Liver (tissue), 9 donors: ENCODE results near the gene ECM2. TPM values are rescaled to one million over a fixed set of nuclear protein-coding genes. Genes with fewer than 3 reads are reported as not detected.

Experiments used
- DNase-seq: peaks from one replicate; pipeline ENCODE4 v3.0.0-alpha.2; 2017; ENCODE audit warnings: low spot score
- H3K27ac ChIP-seq, 2 donors: one replicate each; pipeline ENCODE4 v1.7.0; 2013; ENCODE audit warnings: inconsistent platforms in 2 of 2, low read length in 2 of 2, control low read depth in 1 of 2, low read depth in 1 of 2, mild to moderate bottlenecking in 1 of 2
- H3K27me3 ChIP-seq, 4 donors: one replicate each; pipeline versions ENCODE4 v1.6.1 to v1.7.0; 2013; ENCODE audit warnings: low read length in 3 of 4, inconsistent platforms in 1 of 4, mild to moderate bottlenecking in 1 of 4, moderate library complexity in 1 of 4; ENCODE audit not compliant: control insufficient read depth in 4 of 4, insufficient read depth in 4 of 4
- H3K36me3 ChIP-seq, 4 donors: one replicate each; pipeline versions ENCODE4 v1.6.1 to v1.7.0; 2013; ENCODE audit warnings: low read length in 3 of 4, mild to moderate bottlenecking in 3 of 4, low read depth in 1 of 4, moderate library complexity in 1 of 4; ENCODE audit not compliant: control insufficient read depth in 4 of 4, insufficient read depth in 3 of 4
- H3K4me1 ChIP-seq, 4 donors: one replicate each; pipeline versions ENCODE4 v1.6.1 to v1.7.0; 2013; ENCODE audit warnings: low read length in 3 of 4, mild to moderate bottlenecking in 3 of 4, moderate library complexity in 1 of 4; ENCODE audit not compliant: control insufficient read depth in 4 of 4, insufficient read depth in 4 of 4
- H3K4me3 ChIP-seq, 3 donors: one replicate each; pipeline versions ENCODE4 v1.6.1 to v1.7.0; 2013; ENCODE audit warnings: low read length in 3 of 3, control low read depth in 1 of 3, low read depth in 1 of 3, mild to moderate bottlenecking in 1 of 3
- H3K9ac ChIP-seq, 2 donors: one replicate each; pipeline ENCODE4 v1.7.0; 2013; ENCODE audit warnings: low read length in 2 of 2, mild to moderate bottlenecking in 2 of 2, moderate library complexity in 2 of 2, control low read depth in 1 of 2, low read depth in 1 of 2
- H3K9me3 ChIP-seq, 4 donors: one replicate each; pipeline versions ENCODE4 v1.6.1 to v1.7.0; 2013; ENCODE audit warnings: low read length in 3 of 4; ENCODE audit not compliant: control insufficient read depth in 4 of 4
- EGR1 ChIP-seq, 2 donors: IDR thresholded peaks; 2 replicates each; pipeline ENCODE4 v1.6.1; 2016 to 2018; ENCODE audit warnings: antibody characterized with exemption in 2 of 2, low read depth in 2 of 2
- FOXA1 ChIP-seq: IDR thresholded peaks from 2 replicates; pipeline ENCODE4 v1.6.1; 2016; ENCODE audit warnings: antibody characterized with exemption
- FOXA2 ChIP-seq: IDR thresholded peaks from 2 replicates; pipeline ENCODE4 v1.6.1; 2016; ENCODE audit warnings: antibody characterized with exemption
- GABPA ChIP-seq, 2 donors: IDR thresholded peaks in 1 of 2; conservative IDR thresholded peaks in 1 of 2; 2 replicates each; pipeline ENCODE4 v1.6.1; 2016; ENCODE audit warnings: antibody characterized with exemption in 2 of 2, mild to moderate bottlenecking in 1 of 2, moderate library complexity in 1 of 2
- HNF4A ChIP-seq, 2 donors: conservative IDR thresholded peaks; 2 replicates each; pipeline ENCODE4 v1.6.1; 2016; ENCODE audit warnings: antibody characterized with exemption in 2 of 2, mild to moderate bottlenecking in 2 of 2
- HNF4G ChIP-seq: IDR thresholded peaks from 2 replicates; pipeline ENCODE4 v1.6.1; 2016; ENCODE audit warnings: antibody characterized with exemption
- JUND ChIP-seq, 2 donors: IDR thresholded peaks; 2 replicates each; pipeline ENCODE4 v1.6.1; 2016; ENCODE audit warnings: antibody characterized with exemption in 2 of 2
- NR2F2 ChIP-seq: IDR thresholded peaks from 2 replicates; pipeline ENCODE4 v1.6.1; 2016; ENCODE audit warnings: antibody characterized with exemption
- RAD21 ChIP-seq, 2 donors: IDR thresholded peaks; 2 replicates each; pipeline ENCODE4 v1.6.1; 2016; ENCODE audit warnings: antibody characterized with exemption in 2 of 2, mild to moderate bottlenecking in 2 of 2
- RXRA ChIP-seq, 2 donors: IDR thresholded peaks; 2 replicates each; pipeline ENCODE4 v1.6.1; 2017 to 2018; ENCODE audit warnings: antibody characterized with exemption in 2 of 2, mild to moderate bottlenecking in 1 of 2
- SP1 ChIP-seq: IDR thresholded peaks from 2 replicates; pipeline ENCODE4 v1.6.1; 2018; ENCODE audit warnings: antibody characterized with exemption, mild to moderate bottlenecking
- TAF1 ChIP-seq: conservative IDR thresholded peaks from 2 replicates; pipeline ENCODE4 v1.6.1; 2016; ENCODE audit warnings: antibody characterized with exemption, mild to moderate bottlenecking
- YY1 ChIP-seq: IDR thresholded peaks from 2 replicates; pipeline ENCODE4 v1.6.1; 2016; ENCODE audit warnings: antibody characterized with exemption, mild to moderate bottlenecking
- WGBS: extraction: QIAGEN DNeasy Blood & Tissue Kit; methylation state at CpG from one replicate; pipeline ENCODE4 v1.1.7; 2013; 5-methylcytosine and 5-hydroxymethylcytosine counted together
- polyA plus RNA-seq, 2 donors: library from polyadenylated mRNA; stranded (reverse) in 1 of 2; unstranded in 1 of 2; fragments of 200-250 nt in 1 of 2; fragments of >200 nt in 1 of 2; fragmentation: Nextera tagmentation in 1 of 2; extraction: Ambion mirVana in 1 of 2; gene quantifications; one replicate each; pipeline versions ENCODE4 v1.2.1 to v1.2.3, GENCODE V29; 2013 to 2015
- total RNA-seq, 2 donors: library from RNA; depleted of rRNA; stranded (reverse); fragments of >200 nt; gene quantifications; one replicate each; pipeline ENCODE4 v1.2.3, GENCODE V29; 2014
- TF ChIP-seq, protein P1 (sequence below): IDR thresholded peaks from 2 replicates; pipeline ENCODE4 v1.6.1; 2016; ENCODE audit warnings: antibody characterized with exemption
- TF ChIP-seq, protein P2 (sequence below): IDR thresholded peaks from 2 replicates; pipeline ENCODE4 v1.6.1; 2016; ENCODE audit warnings: antibody characterized with exemption
- TF ChIP-seq, protein P3 (sequence below): IDR thresholded peaks from 2 replicates; pipeline ENCODE4 v1.6.1; 2016; ENCODE audit warnings: antibody characterized with exemption
- TF ChIP-seq, protein P4 (sequence below): fragments of 150-350 bp; IDR thresholded peaks from 2 replicates; pipeline ENCODE4 v1.5.1; 2017; ENCODE audit warnings: improper control_type of control experiment, low read depth, low read length; ENCODE audit not compliant: missing input control
- TF ChIP-seq, protein P5 (sequence below): IDR thresholded peaks from 2 replicates; pipeline ENCODE4 v1.6.1; 2016; ENCODE audit warnings: antibody characterized with exemption, mild to moderate bottlenecking
- donor health status: healthy.
- donor health status: healthy.
- donor health status: healthy.
- donor health status: healthy.
- donor health status: healthy.

Gene ECM2
- total and polyA plus RNA-seq, 4 donors = 11.6 to 42.0 (median 15.3) TPM

DNA sequence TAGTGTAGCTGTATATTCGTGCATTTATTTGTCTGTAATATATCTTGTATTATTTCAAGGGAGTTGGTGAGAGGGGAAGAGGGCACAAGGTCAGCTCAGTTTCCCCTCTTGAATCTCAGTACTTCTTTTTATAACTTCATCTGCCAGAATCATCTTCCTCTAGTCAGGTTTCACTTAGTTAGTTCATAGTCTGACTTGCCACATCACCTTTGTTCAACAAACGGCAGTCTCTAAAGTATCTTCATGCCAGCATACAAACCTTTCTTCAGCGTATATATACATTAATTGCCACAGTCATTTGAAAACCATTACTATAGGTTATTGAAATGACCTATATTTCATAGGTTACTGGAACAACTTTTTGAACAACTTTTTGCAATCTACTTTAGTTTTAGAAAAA lies 1.6 kb downstream of the ECM2 start:
- DNase-seq = no peak
- peak overlapping the region; percentile 70 to 81 for H3K27ac ChIP-seq
- H3K9ac ChIP-seq = peak overlapping the region in 1 of 2 donors; percentile 95
- H3K27me3 ChIP-seq = no peaks in the 10 kb centered on the region
- peaks cover 0 to 18% (median 8%) of the 10 kb centered on the region in 4 donors for H3K4me1 ChIP-seq
- H3K4me3 ChIP-seq = peak overlapping the region in 1 of 3 donors; percentile 44
- TF ChIP-seq, protein P1, sequence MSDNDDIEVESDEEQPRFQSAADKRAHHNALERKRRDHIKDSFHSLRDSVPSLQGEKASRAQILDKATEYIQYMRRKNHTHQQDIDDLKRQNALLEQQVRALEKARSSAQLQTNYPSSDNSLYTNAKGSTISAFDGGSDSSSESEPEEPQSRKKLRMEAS = no peak
- no peak for TF ChIP-seq YY1
- TF ChIP-seq, protein P2, sequence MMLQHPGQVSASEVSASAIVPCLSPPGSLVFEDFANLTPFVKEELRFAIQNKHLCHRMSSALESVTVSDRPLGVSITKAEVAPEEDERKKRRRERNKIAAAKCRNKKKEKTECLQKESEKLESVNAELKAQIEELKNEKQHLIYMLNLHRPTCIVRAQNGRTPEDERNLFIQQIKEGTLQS = no peak
- no peak for TF ChIP-seq EGR1 (IDR thresholded peaks at IDR 0.05; ENCODE audit: low read depth in 2 of 2)
- TF ChIP-seq, protein P3, sequence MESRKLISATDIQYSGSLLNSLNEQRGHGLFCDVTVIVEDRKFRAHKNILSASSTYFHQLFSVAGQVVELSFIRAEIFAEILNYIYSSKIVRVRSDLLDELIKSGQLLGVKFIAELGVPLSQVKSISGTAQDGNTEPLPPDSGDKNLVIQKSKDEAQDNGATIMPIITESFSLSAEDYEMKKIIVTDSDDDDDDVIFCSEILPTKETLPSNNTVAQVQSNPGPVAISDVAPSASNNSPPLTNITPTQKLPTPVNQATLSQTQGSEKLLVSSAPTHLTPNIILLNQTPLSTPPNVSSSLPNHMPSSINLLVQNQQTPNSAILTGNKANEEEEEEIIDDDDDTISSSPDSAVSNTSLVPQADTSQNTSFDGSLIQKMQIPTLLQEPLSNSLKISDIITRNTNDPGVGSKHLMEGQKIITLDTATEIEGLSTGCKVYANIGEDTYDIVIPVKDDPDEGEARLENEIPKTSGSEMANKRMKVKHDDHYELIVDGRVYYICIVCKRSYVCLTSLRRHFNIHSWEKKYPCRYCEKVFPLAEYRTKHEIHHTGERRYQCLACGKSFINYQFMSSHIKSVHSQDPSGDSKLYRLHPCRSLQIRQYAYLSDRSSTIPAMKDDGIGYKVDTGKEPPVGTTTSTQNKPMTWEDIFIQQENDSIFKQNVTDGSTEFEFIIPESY = no peak
- TF ChIP-seq JUND (IDR thresholded peaks at IDR 0.05) = no peak
- peak; percentile 51 to 70 for TF ChIP-seq HNF4A (conservative IDR thresholded peaks at IDR 0.05)
- TF ChIP-seq RAD21 (IDR thresholded peaks at IDR 0.05) = no peak
- TF ChIP-seq, protein P4, sequence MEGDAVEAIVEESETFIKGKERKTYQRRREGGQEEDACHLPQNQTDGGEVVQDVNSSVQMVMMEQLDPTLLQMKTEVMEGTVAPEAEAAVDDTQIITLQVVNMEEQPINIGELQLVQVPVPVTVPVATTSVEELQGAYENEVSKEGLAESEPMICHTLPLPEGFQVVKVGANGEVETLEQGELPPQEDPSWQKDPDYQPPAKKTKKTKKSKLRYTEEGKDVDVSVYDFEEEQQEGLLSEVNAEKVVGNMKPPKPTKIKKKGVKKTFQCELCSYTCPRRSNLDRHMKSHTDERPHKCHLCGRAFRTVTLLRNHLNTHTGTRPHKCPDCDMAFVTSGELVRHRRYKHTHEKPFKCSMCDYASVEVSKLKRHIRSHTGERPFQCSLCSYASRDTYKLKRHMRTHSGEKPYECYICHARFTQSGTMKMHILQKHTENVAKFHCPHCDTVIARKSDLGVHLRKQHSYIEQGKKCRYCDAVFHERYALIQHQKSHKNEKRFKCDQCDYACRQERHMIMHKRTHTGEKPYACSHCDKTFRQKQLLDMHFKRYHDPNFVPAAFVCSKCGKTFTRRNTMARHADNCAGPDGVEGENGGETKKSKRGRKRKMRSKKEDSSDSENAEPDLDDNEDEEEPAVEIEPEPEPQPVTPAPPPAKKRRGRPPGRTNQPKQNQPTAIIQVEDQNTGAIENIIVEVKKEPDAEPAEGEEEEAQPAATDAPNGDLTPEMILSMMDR = no peak
- TF ChIP-seq HNF4G = no peak
- TF ChIP-seq FOXA2 = no peak
- TF ChIP-seq GABPA (IDR thresholded peaks at IDR 0.05 in 1 of 2, conservative IDR thresholded peaks at IDR 0.05 in 1 of 2) = no peak
- peak in 1 of 2 donors; percentile 21 for TF ChIP-seq RXRA (IDR thresholded peaks at IDR 0.05)
- no peak for TF ChIP-seq NR2F2
- TF ChIP-seq SP1 = no peak
- no peak for TF ChIP-seq FOXA1
- TF ChIP-seq, protein P5, sequence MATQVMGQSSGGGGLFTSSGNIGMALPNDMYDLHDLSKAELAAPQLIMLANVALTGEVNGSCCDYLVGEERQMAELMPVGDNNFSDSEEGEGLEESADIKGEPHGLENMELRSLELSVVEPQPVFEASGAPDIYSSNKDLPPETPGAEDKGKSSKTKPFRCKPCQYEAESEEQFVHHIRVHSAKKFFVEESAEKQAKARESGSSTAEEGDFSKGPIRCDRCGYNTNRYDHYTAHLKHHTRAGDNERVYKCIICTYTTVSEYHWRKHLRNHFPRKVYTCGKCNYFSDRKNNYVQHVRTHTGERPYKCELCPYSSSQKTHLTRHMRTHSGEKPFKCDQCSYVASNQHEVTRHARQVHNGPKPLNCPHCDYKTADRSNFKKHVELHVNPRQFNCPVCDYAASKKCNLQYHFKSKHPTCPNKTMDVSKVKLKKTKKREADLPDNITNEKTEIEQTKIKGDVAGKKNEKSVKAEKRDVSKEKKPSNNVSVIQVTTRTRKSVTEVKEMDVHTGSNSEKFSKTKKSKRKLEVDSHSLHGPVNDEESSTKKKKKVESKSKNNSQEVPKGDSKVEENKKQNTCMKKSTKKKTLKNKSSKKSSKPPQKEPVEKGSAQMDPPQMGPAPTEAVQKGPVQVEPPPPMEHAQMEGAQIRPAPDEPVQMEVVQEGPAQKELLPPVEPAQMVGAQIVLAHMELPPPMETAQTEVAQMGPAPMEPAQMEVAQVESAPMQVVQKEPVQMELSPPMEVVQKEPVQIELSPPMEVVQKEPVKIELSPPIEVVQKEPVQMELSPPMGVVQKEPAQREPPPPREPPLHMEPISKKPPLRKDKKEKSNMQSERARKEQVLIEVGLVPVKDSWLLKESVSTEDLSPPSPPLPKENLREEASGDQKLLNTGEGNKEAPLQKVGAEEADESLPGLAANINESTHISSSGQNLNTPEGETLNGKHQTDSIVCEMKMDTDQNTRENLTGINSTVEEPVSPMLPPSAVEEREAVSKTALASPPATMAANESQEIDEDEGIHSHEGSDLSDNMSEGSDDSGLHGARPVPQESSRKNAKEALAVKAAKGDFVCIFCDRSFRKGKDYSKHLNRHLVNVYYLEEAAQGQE = peak; percentile 15
- TF ChIP-seq TAF1 = no peak
- WGBS = 36% methylated on average over 3 of the region's 3 CpGs
- H3K9me3 ChIP-seq = no peaks in the 10 kb centered on the region
- H3K36me3 ChIP-seq = no peaks in the 10 kb centered on the region
